22Rv1 (cell line): Measurements from ENCODE around the gene TMC6.

Experiments
- ZFX ChIP-seq: fragments of 450-650 bp; IDR thresholded peaks from 2 replicates; pipeline ENCODE4 v1.6.1; 2017; ENCODE audit warnings: antibody characterized with exemption, borderline replicate concordance
- TF ChIP-seq, protein P1 (sequence below): fragments of 450-650 bp; IDR thresholded peaks from 2 replicates; pipeline ENCODE4 v1.5.1; 2017; ENCODE audit warnings: mild to moderate bottlenecking

DNA sequence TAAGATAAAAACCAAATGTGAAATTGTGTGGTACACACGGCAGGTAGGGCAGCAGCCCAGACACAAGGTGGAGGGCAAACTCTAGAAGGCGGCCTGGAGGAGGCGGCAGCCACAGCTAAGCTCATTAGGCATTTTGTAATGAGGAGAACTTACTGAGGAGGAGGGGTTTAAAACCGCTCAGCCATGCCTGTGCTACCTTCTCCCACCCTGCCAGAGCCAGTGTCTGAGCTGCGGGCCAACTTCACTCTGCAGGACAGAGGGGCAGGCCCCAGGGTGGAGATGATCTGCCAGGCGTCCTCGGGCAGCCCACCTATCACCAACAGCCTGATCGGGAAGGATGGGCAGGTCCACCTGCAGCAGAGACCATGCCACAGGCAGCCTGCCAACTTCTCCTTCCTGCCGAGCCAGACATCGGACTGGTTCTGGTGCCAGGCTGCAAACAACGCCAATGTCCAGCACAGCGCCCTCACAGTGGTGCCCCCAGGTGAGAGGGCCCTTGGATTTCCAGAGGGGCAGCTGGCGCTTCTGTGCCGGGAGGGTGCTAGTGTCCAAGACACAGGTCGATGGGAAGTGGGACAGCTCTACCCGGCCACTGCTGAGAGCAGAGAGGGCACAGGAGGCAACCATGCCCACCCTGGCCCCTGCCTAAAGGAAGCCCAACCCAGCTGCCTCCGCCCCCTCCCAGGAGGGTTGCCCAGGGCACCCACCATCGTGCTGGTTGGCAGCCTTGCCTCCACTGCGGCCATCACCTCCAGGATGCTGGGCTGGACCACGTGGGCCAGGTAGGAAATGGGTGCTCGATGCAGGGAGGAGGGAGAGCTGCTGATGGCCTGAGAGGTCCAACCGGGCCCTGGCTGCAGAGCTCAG is 35.6 kb upstream of the TMC6 start:
- TF ChIP-seq, protein P1, sequence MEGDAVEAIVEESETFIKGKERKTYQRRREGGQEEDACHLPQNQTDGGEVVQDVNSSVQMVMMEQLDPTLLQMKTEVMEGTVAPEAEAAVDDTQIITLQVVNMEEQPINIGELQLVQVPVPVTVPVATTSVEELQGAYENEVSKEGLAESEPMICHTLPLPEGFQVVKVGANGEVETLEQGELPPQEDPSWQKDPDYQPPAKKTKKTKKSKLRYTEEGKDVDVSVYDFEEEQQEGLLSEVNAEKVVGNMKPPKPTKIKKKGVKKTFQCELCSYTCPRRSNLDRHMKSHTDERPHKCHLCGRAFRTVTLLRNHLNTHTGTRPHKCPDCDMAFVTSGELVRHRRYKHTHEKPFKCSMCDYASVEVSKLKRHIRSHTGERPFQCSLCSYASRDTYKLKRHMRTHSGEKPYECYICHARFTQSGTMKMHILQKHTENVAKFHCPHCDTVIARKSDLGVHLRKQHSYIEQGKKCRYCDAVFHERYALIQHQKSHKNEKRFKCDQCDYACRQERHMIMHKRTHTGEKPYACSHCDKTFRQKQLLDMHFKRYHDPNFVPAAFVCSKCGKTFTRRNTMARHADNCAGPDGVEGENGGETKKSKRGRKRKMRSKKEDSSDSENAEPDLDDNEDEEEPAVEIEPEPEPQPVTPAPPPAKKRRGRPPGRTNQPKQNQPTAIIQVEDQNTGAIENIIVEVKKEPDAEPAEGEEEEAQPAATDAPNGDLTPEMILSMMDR = no peak
- no peak for TF ChIP-seq ZFX
